Stimulated activated CD4-positive, alpha-beta T cell treated with anti-CD3 and anti-CD28 coated beads, TNF-alpha, amount 100 ng/mL, for 24 hours (primary cell): ENCODE data around the gene LGSN.
"Not testable (repeated sequence)": the region's sequence is repeated elsewhere in the genome, so short reads cannot be mapped to it uniquely, and the experiment has no call there.

Experiments
- DNase-seq, 3 experiments: peaks; one replicate each; pipeline ENCODE4 v3.0.0-alpha.2; 2020; ENCODE audit warnings: low read depth in 3 of 3

LGSN gene

GRCh38 chr6:63319939-63320338 is at the start of gene LGSN:
TSS of gene LGSN (minus strand) at chr6:63319983. CDS start at chr6:63319943, 40 bp downstream.
- DNase-seq = no peak

- no peak for DNase-seq
Measured at GRCh38 chr6:63368347-63368746, 48.6 kb upstream of the LGSN start.

- DNase-seq = not testable (repeated sequence)
Measured at GRCh38 chr6:63362500-63363120, 42.8 kb upstream of the LGSN start.

GRCh38 chr6:63357384-63357783 is 37.6 kb upstream of the LGSN start:
- DNase-seq = not testable (repeated sequence)

GRCh38 chr6:63355632-63356031 is 35.8 kb upstream of the LGSN start:
- no peak for DNase-seq

GRCh38 chr6:63353286-63353630 is 33.5 kb upstream of the LGSN start:
- no peak for DNase-seq

GRCh38 chr6:63352544-63353285 is 32.9 kb upstream of the LGSN start:
- DNase-seq = no peak

- no peak for DNase-seq
Measured at GRCh38 chr6:63352069-63352543, 32.3 kb upstream of the LGSN start.

- no peak for DNase-seq
Measured at GRCh38 chr6:63349401-63349800, 29.6 kb upstream of the LGSN start.

- DNase-seq = no peak
Measured at GRCh38 chr6:63348836-63349235, 29.1 kb upstream of the LGSN start.

GRCh38 chr6:63347599-63347998 is 27.8 kb upstream of the LGSN start:
- no peak for DNase-seq

- no peak for DNase-seq
Measured at GRCh38 chr6:63346217-63346835, 26.5 kb upstream of the LGSN start.

- no peak for DNase-seq
Measured at GRCh38 chr6:63340351-63340750, 20.6 kb upstream of the LGSN start.

- DNase-seq = not testable (repeated sequence)
Measured at GRCh38 chr6:63334652-63335051, 14.9 kb upstream of the LGSN start.

GRCh38 chr6:63333440-63333839 is 13.7 kb upstream of the LGSN start:
- no peak for DNase-seq

GRCh38 chr6:63326630-63327029 is 6.8 kb upstream of the LGSN start:
- DNase-seq = not testable (repeated sequence)

GRCh38 chr6:63322981-63323380 is 3.2 kb upstream of the LGSN start:
- no peak for DNase-seq

- DNase-seq = no peak
Measured at GRCh38 chr6:63321821-63322220, 2.0 kb upstream of the LGSN start.

- DNase-seq = no peak
Measured at GRCh38 chr6:63317641-63318040, 2.1 kb downstream of the LGSN start.

- DNase-seq = no peak
Measured at GRCh38 chr6:63316113-63316512, 3.7 kb downstream of the LGSN start.

- DNase-seq = no peak
Measured at GRCh38 chr6:63313111-63313510, 6.7 kb downstream of the LGSN start.

- no peak for DNase-seq
Measured at GRCh38 chr6:63307581-63308246, 12.1 kb downstream of the LGSN start.
